Measurements from ENCODE around the gene GALNT12. TPM values are rescaled to one million over a fixed set of nuclear protein-coding genes. Genes with fewer than 3 reads are reported as not detected.

The GALNT12 gene
- total RNA-seq, 1 donor from 2014 or later = 0.55 TPM

- peaks cover 81% of the 10 kb centered on the region for H3K4me1 ChIP-seq
These were observed 75.1 kb downstream of the GALNT12 start for GRCh38 chr9:98882569-98882923.

GRCh38 chr9:98883276-98883675 lies 75.8 kb downstream of the GALNT12 start:
- DNase-seq = no peak
- intact Hi-C loops (cut with micrococcal nuclease) = no loop called here
- Histone ChIP-seq H3K36me3 (no peaks in the 10 kb centered on the region), H3K4me3 (no peak overlapping the region), H3K9me3 (replicated peaks) (no peaks in the 10 kb centered on the region), H3K4me1 (peaks cover 88% of the 10 kb centered on the region), H3K27me3 (ENCODE audit: low read depth) (no peaks in the 10 kb centered on the region), H3K27ac (replicated peaks) (peak overlapping the region; percentile 67)
- TF ChIP-seq CTCF (IDR thresholded peaks at IDR 0.05; ENCODE audit: borderline replicate concordance) = no peak

More at GRCh38 chr9:98882569-98882923, 75.1 kb downstream of the GALNT12 start:
- Histone ChIP-seq H3K36me3 (no peaks in the 10 kb centered on the region), H3K9me3 (replicated peaks) (no peaks in the 10 kb centered on the region), H3K27me3 (ENCODE audit: low read depth) (no peaks in the 10 kb centered on the region), H3K4me3 (no peak overlapping the region), H3K27ac (replicated peaks) (peak overlapping the region; percentile 67)
- no peak for DNase-seq
- intact Hi-C loops (cut with micrococcal nuclease) = no loop called here
- no peak for TF ChIP-seq CTCF (IDR thresholded peaks at IDR 0.05; ENCODE audit: borderline replicate concordance)

- Histone ChIP-seq H3K36me3 (no peaks in the 10 kb centered on the region), H3K4me3 (no peak overlapping the region), H3K4me1 (peaks cover 92% of the 10 kb centered on the region), H3K27me3 (ENCODE audit: low read depth) (no peaks in the 10 kb centered on the region), H3K9me3 (replicated peaks) (no peaks in the 10 kb centered on the region), H3K27ac (replicated peaks) (peak overlapping the region; percentile 81)
- intact Hi-C loops (cut with micrococcal nuclease) = no loop called here
- DNase-seq = no peak
- no peak for TF ChIP-seq CTCF (IDR thresholded peaks at IDR 0.05; ENCODE audit: borderline replicate concordance)
These were observed 77.4 kb downstream of the GALNT12 start for GRCh38 chr9:98884849-98885248.

GRCh38 chr9:98885575-98886295 lies 78.3 kb downstream of the GALNT12 start:
- H3K36me3 ChIP-seq = no peaks in the 10 kb centered on the region
- intact Hi-C loops (cut with micrococcal nuclease) = no loop called here
- no peaks in the 10 kb centered on the region for H3K27me3 ChIP-seq (ENCODE audit: low read depth)
- TF ChIP-seq CTCF (IDR thresholded peaks at IDR 0.05; ENCODE audit: borderline replicate concordance) = no peak
- no peaks in the 10 kb centered on the region for H3K9me3 ChIP-seq (replicated peaks)
- no peak for DNase-seq
- no peak overlapping the region for H3K4me3 ChIP-seq
- peaks cover 91% of the 10 kb centered on the region for H3K4me1 ChIP-seq
- H3K27ac ChIP-seq (replicated peaks) = peak overlapping the region; percentile 81

GRCh38 chr9:98886691-98887229 lies 79.3 kb downstream of the GALNT12 start:
- intact Hi-C loops (cut with micrococcal nuclease) = no loop called here
- peak overlapping the region; percentile 81 for H3K27ac ChIP-seq (replicated peaks)
- H3K27me3 ChIP-seq (ENCODE audit: low read depth) = no peaks in the 10 kb centered on the region
- peaks cover 86% of the 10 kb centered on the region for H3K4me1 ChIP-seq
- H3K9me3 ChIP-seq (replicated peaks) = no peaks in the 10 kb centered on the region
- no peak for DNase-seq
- no peaks in the 10 kb centered on the region for H3K36me3 ChIP-seq
- no peak for TF ChIP-seq CTCF (IDR thresholded peaks at IDR 0.05; ENCODE audit: borderline replicate concordance)
- H3K4me3 ChIP-seq = no peak overlapping the region
